HepG2 (cell line): ENCODE data around the gene DST. TPM values are rescaled to one million over a fixed set of nuclear protein-coding genes. Genes with fewer than 3 reads are reported as not detected.

ENCODE experiments used
- CBX1 ChIP-seq: IDR thresholded peaks from one replicate; pipeline ENCODE4 v1.6.1; 2016; ENCODE audit warnings: antibody characterized with exemption, low read depth
- CREM ChIP-seq, 2 experiments: sonication (generic) in 1 of 2; formaldehyde crosslinking in 1 of 2; IDR thresholded peaks; 2 replicates each; pipeline versions ENCODE4 v1.4.0 to v1.6.1; 2016 to 2020; ENCODE audit warnings: antibody characterized with exemption in 1 of 2, mild to moderate bottlenecking in 1 of 2, missing genetic modification reagents in 1 of 2
- GFI1 ChIP-seq: sonication (generic); formaldehyde crosslinking; IDR thresholded peaks from 2 replicates; pipeline ENCODE4 v1.5.0; 2020; ENCODE audit warnings: missing genetic modification reagents, mild to moderate bottlenecking, borderline replicate concordance
- HNRNPH1 ChIP-seq: fragments of 200-400 bp; formaldehyde crosslinking; optimal IDR thresholded peaks from 2 replicates; pipeline ENCODE3; 2017; ENCODE audit warnings: mild to moderate bottlenecking, low read depth, low read length
- MEIS1 ChIP-seq: sonication (generic); formaldehyde crosslinking; IDR thresholded peaks from 2 replicates; pipeline ENCODE4 v1.9.0; 2021; ENCODE audit warnings: mild to moderate bottlenecking, missing genetic modification reagents, moderate library complexity, borderline replicate concordance
- NAIF1 ChIP-seq: sonication (generic); formaldehyde crosslinking; IDR thresholded peaks from 2 replicates; pipeline ENCODE4 v1.5.0; 2020; ENCODE audit warnings: mild to moderate bottlenecking, missing genetic modification reagents, borderline replicate concordance
- PHF5A ChIP-seq: IDR thresholded peaks from one replicate; pipeline ENCODE4 v1.6.1; 2018; ENCODE audit warnings: low read depth, missing genetic modification reagents; ENCODE audit not compliant: unreplicated experiment
- PTBP1 ChIP-seq: fragments of 200-400 bp; formaldehyde crosslinking; IDR thresholded peaks from 2 replicates; pipeline ENCODE4 v1.6.1; 2018; ENCODE audit warnings: low read length, low read depth; ENCODE audit not compliant: poor library complexity, severe bottlenecking
- RBM22 ChIP-seq: fragments of 200-400 bp; formaldehyde crosslinking; optimal IDR thresholded peaks from 2 replicates; pipeline ENCODE3; 2017; ENCODE audit warnings: mild to moderate bottlenecking, low read length, moderate library complexity
- RELA ChIP-seq: sonication (generic); formaldehyde crosslinking; IDR thresholded peaks from 2 replicates; pipeline ENCODE4 v1.4.0; 2020; ENCODE audit warnings: missing genetic modification reagents
- SIN3A ChIP-seq: IDR thresholded peaks from 2 replicates; pipeline ENCODE4 v1.6.1; 2011; ENCODE audit warnings: low read depth, mild to moderate bottlenecking, control low read depth, low read length, borderline replicate concordance
- ZNF138 ChIP-seq: sonication (generic); formaldehyde crosslinking; IDR thresholded peaks from 2 replicates; pipeline ENCODE4 v1.5.0; 2020; ENCODE audit warnings: mild to moderate bottlenecking, low read depth, missing genetic modification reagents
- ZNF670 ChIP-seq: sonication (generic); formaldehyde crosslinking; IDR thresholded peaks from 2 replicates; pipeline ENCODE4 v1.8.0; 2022; ENCODE audit warnings: mild to moderate bottlenecking, missing genetic modification reagents, borderline replicate concordance
- ZNF781 ChIP-seq: sonication (generic); formaldehyde crosslinking; IDR thresholded peaks from 2 replicates; pipeline ENCODE4 v1.5.1; 2020; ENCODE audit warnings: borderline replicate concordance, mild to moderate bottlenecking, missing genetic modification reagents; ENCODE audit errors: not compliant biosample characterization
- polyA plus RNA-seq, 8 experiments: library from polyadenylated mRNA; depleted of rRNA in 3 of 8; stranded (reverse) in 7 of 8; unstranded in 1 of 8; fragments of >200 nt; fragmentation: Illumina TruSeq in 4 of 8; extraction: Trizol in 4 of 8; gene quantifications; 2 replicates each; pipeline versions ENCODE4 v1.2.1 to v1.2.3, GENCODE V29; 2011 to 2016; ENCODE audit warnings: low read depth in 4 of 8, missing spikeins in 1 of 8, mixed read lengths in 1 of 8; ENCODE audit not compliant: insufficient read depth in 1 of 8
- total RNA-seq, 5 experiments: library from RNA; depleted of rRNA; stranded (reverse); fragments of >200 nt; fragmentation: Illumina TruSeq; extraction: Trizol; gene quantifications; 2 replicates each; pipeline ENCODE4 v1.2.3, GENCODE V29; 2016; ENCODE audit warnings: low read depth in 1 of 5
- TF ChIP-seq, protein P1 (sequence below): sonication (generic); formaldehyde crosslinking; IDR thresholded peaks from 2 replicates; pipeline ENCODE4 v1.4.0; 2020; ENCODE audit warnings: low read depth, mild to moderate bottlenecking, missing genetic modification reagents
- TF ChIP-seq, protein P2 (sequence below): sonication (generic); formaldehyde crosslinking; IDR thresholded peaks from 2 replicates; pipeline ENCODE4 v1.4.0; 2020; ENCODE audit warnings: missing genetic modification reagents
- TF ChIP-seq, protein P3 (sequence below): sonication (generic); formaldehyde crosslinking; IDR thresholded peaks from 2 replicates; pipeline ENCODE4 v1.4.0; 2020; ENCODE audit warnings: missing genetic modification reagents
- TF ChIP-seq, protein P4 (sequence below): sonication (generic); formaldehyde crosslinking; IDR thresholded peaks from 2 replicates; pipeline ENCODE4 v1.9.0; 2022; ENCODE audit warnings: missing genetic modification reagents, mild to moderate bottlenecking, borderline replicate concordance

The DST gene
- total and polyA plus RNA-seq, 2 of the 13 experiments (the other 11 are each of a cell fraction or from before 2014, with no cell fraction given), result 64.4 to 89.0 TPM

DNA sequence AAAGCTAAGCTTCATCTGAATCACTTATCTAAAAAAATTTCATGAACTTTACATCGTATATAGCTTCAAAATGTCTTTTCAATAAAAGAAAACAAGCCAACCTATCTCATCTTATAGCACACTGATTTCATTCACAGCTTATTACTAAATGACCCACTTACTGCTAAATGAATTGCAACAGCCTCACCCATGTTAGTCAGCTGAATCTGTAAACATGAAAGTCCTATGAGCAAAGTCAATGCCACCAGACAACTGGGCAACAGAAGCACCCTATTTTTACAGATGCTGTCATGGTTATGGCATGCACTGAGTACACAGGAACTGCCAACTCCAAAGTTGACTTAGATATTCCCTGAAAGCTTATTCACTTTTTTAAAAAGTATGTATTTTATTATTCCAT, 41.2 kb upstream of the DST start (continued):
- TF ChIP-seq SIN3A (no peak), NAIF1 (no peak), PHF5A (peak; percentile 55), CREM (IDR thresholded peaks at IDR 0.05) (peak; percentile 79), CREM (CRISPR knock-in tag; IDR thresholded peaks at IDR 0.05) (no peak), ZNF781 (CRISPR knock-in tag) (no peak), MEIS1 (no peak), ZNF138 (no peak), RELA (no peak), GFI1 (CRISPR knock-in tag) (peak; percentile 14; the same call in 1 of the 2 replicates), PTBP1 (no peak), ZNF670 (CRISPR knock-in tag) (peak; percentile 63; the same call in 1 of the 2 replicates), HNRNPH1 (no peak), CBX1 (no peak), RBM22 (no peak)
- TF ChIP-seq, protein P1, sequence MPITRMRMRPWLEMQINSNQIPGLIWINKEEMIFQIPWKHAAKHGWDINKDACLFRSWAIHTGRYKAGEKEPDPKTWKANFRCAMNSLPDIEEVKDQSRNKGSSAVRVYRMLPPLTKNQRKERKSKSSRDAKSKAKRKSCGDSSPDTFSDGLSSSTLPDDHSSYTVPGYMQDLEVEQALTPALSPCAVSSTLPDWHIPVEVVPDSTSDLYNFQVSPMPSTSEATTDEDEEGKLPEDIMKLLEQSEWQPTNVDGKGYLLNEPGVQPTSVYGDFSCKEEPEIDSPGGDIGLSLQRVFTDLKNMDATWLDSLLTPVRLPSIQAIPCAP (CRISPR knock-in tag), result no peak
- TF ChIP-seq, protein P2, sequence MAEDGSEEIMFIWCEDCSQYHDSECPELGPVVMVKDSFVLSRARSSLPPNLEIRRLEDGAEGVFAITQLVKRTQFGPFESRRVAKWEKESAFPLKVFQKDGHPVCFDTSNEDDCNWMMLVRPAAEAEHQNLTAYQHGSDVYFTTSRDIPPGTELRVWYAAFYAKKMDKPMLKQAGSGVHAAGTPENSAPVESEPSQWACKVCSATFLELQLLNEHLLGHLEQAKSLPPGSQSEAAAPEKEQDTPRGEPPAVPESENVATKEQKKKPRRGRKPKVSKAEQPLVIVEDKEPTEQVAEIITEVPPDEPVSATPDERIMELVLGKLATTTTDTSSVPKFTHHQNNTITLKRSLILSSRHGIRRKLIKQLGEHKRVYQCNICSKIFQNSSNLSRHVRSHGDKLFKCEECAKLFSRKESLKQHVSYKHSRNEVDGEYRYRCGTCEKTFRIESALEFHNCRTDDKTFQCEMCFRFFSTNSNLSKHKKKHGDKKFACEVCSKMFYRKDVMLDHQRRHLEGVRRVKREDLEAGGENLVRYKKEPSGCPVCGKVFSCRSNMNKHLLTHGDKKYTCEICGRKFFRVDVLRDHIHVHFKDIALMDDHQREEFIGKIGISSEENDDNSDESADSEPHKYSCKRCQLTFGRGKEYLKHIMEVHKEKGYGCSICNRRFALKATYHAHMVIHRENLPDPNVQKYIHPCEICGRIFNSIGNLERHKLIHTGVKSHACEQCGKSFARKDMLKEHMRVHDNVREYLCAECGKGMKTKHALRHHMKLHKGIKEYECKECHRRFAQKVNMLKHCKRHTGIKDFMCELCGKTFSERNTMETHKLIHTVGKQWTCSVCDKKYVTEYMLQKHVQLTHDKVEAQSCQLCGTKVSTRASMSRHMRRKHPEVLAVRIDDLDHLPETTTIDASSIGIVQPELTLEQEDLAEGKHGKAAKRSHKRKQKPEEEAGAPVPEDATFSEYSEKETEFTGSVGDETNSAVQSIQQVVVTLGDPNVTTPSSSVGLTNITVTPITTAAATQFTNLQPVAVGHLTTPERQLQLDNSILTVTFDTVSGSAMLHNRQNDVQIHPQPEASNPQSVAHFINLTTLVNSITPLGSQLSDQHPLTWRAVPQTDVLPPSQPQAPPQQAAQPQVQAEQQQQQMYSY (CRISPR knock-in tag), result no peak
- TF ChIP-seq, protein P3, sequence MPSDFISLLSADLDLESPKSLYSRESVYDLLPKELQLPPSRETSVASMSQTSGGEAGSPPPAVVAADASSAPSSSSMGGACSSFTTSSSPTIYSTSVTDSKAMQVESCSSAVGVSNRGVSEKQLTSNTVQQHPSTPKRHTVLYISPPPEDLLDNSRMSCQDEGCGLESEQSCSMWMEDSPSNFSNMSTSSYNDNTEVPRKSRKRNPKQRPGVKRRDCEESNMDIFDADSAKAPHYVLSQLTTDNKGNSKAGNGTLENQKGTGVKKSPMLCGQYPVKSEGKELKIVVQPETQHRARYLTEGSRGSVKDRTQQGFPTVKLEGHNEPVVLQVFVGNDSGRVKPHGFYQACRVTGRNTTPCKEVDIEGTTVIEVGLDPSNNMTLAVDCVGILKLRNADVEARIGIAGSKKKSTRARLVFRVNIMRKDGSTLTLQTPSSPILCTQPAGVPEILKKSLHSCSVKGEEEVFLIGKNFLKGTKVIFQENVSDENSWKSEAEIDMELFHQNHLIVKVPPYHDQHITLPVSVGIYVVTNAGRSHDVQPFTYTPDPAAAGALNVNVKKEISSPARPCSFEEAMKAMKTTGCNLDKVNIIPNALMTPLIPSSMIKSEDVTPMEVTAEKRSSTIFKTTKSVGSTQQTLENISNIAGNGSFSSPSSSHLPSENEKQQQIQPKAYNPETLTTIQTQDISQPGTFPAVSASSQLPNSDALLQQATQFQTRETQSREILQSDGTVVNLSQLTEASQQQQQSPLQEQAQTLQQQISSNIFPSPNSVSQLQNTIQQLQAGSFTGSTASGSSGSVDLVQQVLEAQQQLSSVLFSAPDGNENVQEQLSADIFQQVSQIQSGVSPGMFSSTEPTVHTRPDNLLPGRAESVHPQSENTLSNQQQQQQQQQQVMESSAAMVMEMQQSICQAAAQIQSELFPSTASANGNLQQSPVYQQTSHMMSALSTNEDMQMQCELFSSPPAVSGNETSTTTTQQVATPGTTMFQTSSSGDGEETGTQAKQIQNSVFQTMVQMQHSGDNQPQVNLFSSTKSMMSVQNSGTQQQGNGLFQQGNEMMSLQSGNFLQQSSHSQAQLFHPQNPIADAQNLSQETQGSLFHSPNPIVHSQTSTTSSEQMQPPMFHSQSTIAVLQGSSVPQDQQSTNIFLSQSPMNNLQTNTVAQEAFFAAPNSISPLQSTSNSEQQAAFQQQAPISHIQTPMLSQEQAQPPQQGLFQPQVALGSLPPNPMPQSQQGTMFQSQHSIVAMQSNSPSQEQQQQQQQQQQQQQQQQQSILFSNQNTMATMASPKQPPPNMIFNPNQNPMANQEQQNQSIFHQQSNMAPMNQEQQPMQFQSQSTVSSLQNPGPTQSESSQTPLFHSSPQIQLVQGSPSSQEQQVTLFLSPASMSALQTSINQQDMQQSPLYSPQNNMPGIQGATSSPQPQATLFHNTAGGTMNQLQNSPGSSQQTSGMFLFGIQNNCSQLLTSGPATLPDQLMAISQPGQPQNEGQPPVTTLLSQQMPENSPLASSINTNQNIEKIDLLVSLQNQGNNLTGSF (CRISPR knock-in tag), result no peak
- TF ChIP-seq, protein P4, sequence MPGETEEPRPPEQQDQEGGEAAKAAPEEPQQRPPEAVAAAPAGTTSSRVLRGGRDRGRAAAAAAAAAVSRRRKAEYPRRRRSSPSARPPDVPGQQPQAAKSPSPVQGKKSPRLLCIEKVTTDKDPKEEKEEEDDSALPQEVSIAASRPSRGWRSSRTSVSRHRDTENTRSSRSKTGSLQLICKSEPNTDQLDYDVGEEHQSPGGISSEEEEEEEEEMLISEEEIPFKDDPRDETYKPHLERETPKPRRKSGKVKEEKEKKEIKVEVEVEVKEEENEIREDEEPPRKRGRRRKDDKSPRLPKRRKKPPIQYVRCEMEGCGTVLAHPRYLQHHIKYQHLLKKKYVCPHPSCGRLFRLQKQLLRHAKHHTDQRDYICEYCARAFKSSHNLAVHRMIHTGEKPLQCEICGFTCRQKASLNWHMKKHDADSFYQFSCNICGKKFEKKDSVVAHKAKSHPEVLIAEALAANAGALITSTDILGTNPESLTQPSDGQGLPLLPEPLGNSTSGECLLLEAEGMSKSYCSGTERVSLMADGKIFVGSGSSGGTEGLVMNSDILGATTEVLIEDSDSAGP (CRISPR knock-in tag), result no peak
